ENCODE data around the gene TNFRSF12A.

- TF ChIP-seq POLR2A (IDR thresholded peaks at IDR 0.05) (no peak), CTCF (IDR thresholded peaks at IDR 0.05) (no peak)
Observed at GRCh38 chr16:3063625-3064386, 43.6 kb downstream of the TNFRSF12A start.

All from Peyer's patch (tissue), 4 donors.